ENCODE measurements around the gene ATF1. TPM values are rescaled to one million over a fixed set of nuclear protein-coding genes. Genes with fewer than 3 reads are reported as not detected.

The ATF1 gene
- total RNA-seq, 4 donors from 2014 or later: 16.6 to 29.1 (median 21.1) TPM

DNA sequence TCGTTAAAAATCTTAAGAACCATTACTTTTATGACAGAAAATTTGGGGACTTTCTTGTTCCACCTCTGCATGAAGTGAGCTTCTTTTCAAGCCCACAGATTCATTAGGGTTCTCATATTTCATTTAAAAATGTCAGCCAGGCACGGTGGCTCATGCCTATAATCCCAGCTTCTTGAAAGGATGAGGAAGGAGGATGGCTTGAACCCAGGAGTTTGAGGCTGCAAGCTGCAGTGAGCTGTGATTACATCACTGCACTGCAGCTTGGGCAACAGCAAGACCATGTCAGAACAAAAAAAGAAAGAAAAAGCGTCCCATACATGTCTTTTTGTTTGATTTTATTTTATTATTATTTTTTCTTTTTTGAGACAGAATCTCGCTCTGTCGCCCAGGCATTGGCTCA lies 43.4 kb upstream of the ATF1 start:
- Histone ChIP-seq H3K27ac (replicated peaks in 1 of 4) (no peak overlapping the region), H3K9me3 (no peaks in the 10 kb centered on the region), H3K4me3 (no peak overlapping the region), H3K27me3 (no peaks in the 10 kb centered on the region), H3K4me1 (peaks cover 0 to 18% (median 1%) of the 10 kb centered on the region in 4 donors), H3K36me3 (peaks cover 36 to 98% (median 67%) of the 10 kb centered on the region in 4 donors)
- no peak for DNase-seq (ENCODE audit: extremely low spot score)
- 85% methylated on average over 5 of the region's 5 CpGs for WGBS
- TF ChIP-seq POLR2A (IDR thresholded peaks at IDR 0.05; ENCODE audit: low read depth): no peak
- intact Hi-C loops (cut with DNase I): no loop called here

GRCh38 chr12:50723865-50724264 lies 40.0 kb upstream of the ATF1 start:
- Histone ChIP-seq H3K9me3 (no peaks in the 10 kb centered on the region), H3K36me3 (peaks cover 48 to 98% (median 73%) of the 10 kb centered on the region in 4 donors), H3K4me3 (no peak overlapping the region), H3K4me1 (peaks cover 0 to 22% (median 4%) of the 10 kb centered on the region in 4 donors), H3K27me3 (no peaks in the 10 kb centered on the region), H3K27ac (replicated peaks in 1 of 4) (no peak overlapping the region)
- WGBS: 45% methylated on average over 1 of the region's 1 CpG
- intact Hi-C loops (cut with DNase I): no loop called here
- DNase-seq (ENCODE audit: extremely low spot score): no peak
- TF ChIP-seq POLR2A (IDR thresholded peaks at IDR 0.05; ENCODE audit: low read depth): no peak
- TF ChIP-seq EP300 (IDR thresholded peaks at IDR 0.05): no peak
- TF ChIP-seq CTCF (IDR thresholded peaks at IDR 0.05): no peak
- TF ChIP-seq POLR2AphosphoS5 (IDR thresholded peaks at IDR 0.05): no peak

- H3K4me3 ChIP-seq: no peak overlapping the region
- 60% methylated on average over 5 of the region's 5 CpGs for WGBS
- intact Hi-C loops (cut with DNase I): no loop called here
- peaks cover 0 to 22% (median 4%) of the 10 kb centered on the region in 4 donors for H3K4me1 ChIP-seq
- H3K36me3 ChIP-seq: peaks cover 57 to 98% (median 81%) of the 10 kb centered on the region in 4 donors
- TF ChIP-seq POLR2A (IDR thresholded peaks at IDR 0.05; ENCODE audit: low read depth): no peak
- no peak for TF ChIP-seq POLR2AphosphoS5 (IDR thresholded peaks at IDR 0.05)
- no peak for TF ChIP-seq EP300 (IDR thresholded peaks at IDR 0.05)
- TF ChIP-seq CTCF (IDR thresholded peaks at IDR 0.05): no peak
- no peaks in the 10 kb centered on the region for H3K9me3 ChIP-seq
- DNase-seq (ENCODE audit: extremely low spot score): no peak
- peak overlapping the region in 1 of 4 donors; percentile 11 for H3K27ac ChIP-seq (replicated peaks in 1 of 4)
- no peaks in the 10 kb centered on the region for H3K27me3 ChIP-seq
These were observed 38.6 kb upstream of the ATF1 start for GRCh38 chr12:50725011-50725942.

DNA sequence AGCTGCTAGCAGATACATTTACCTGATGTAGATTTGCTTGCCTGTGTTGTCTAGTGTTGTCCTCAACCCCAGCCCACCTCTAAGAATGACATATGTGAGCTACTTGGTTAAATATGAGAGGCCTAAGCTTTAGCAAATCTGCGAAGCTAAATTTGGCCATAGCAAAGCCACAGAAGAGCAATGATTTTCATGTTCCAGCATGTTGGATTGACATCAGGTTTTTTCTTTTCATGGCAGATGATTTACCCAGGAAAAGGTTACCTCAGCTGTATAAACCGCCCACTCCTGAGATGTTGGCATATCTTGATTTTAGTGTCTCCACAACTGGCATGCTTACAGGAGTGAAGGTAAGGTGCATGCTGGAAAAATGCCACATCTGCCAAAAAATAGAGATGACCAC lies 36.4 kb upstream of the ATF1 start:
- intact Hi-C loops (cut with DNase I): no loop called here
- TF ChIP-seq POLR2AphosphoS5 (IDR thresholded peaks at IDR 0.05) (no peak), CTCF (IDR thresholded peaks at IDR 0.05) (no peak), POLR2A (IDR thresholded peaks at IDR 0.05; ENCODE audit: low read depth) (no peak), EP300 (IDR thresholded peaks at IDR 0.05) (no peak)
- Histone ChIP-seq H3K36me3 (peaks cover 62 to 98% (median 83%) of the 10 kb centered on the region in 4 donors), H3K4me3 (no peak overlapping the region), H3K9me3 (no peaks in the 10 kb centered on the region), H3K27ac (replicated peaks in 1 of 4) (no peak overlapping the region), H3K27me3 (no peaks in the 10 kb centered on the region), H3K4me1 (peaks cover 0 to 22% (median 4%) of the 10 kb centered on the region in 4 donors)
- no peak for DNase-seq (ENCODE audit: extremely low spot score)
- 100% methylated on average over 2 of the region's 2 CpGs for WGBS

GRCh38 chr12:50728417-50728816 lies 35.5 kb upstream of the ATF1 start:
- H3K27ac ChIP-seq (replicated peaks in 1 of 4): no peak overlapping the region
- peaks cover 68 to 97% (median 83%) of the 10 kb centered on the region in 4 donors for H3K36me3 ChIP-seq
- no peak for DNase-seq (ENCODE audit: extremely low spot score)
- no peaks in the 10 kb centered on the region for H3K27me3 ChIP-seq
- no peak overlapping the region for H3K4me3 ChIP-seq
- 86% methylated on average over 7 of the region's 7 CpGs for WGBS
- intact Hi-C loops (cut with DNase I): no loop called here
- peaks cover 0 to 22% (median 4%) of the 10 kb centered on the region in 4 donors for H3K4me1 ChIP-seq
- TF ChIP-seq POLR2AphosphoS5 (IDR thresholded peaks at IDR 0.05): no peak
- TF ChIP-seq EP300 (IDR thresholded peaks at IDR 0.05): no peak
- TF ChIP-seq POLR2A (IDR thresholded peaks at IDR 0.05; ENCODE audit: low read depth): no peak
- no peak for TF ChIP-seq CTCF (IDR thresholded peaks at IDR 0.05)
- H3K9me3 ChIP-seq: no peaks in the 10 kb centered on the region
